ENCODE data around the gene ZNF581.

ZNF581 gene

GRCh38 chr19:55680339-55681130 lies 37.1 kb downstream of the ZNF581 start:
- no peak for DNase-seq (ENCODE audit: low read depth)

GRCh38 chr19:55681131-55682092 lies 38.0 kb downstream of the ZNF581 start:
- no peak for DNase-seq (ENCODE audit: low read depth)

- DNase-seq (ENCODE audit: low read depth): no peak
Measured at GRCh38 chr19:55683449-55684261, 40.2 kb downstream of the ZNF581 start.

- DNase-seq (ENCODE audit: low read depth): no peak
Measured at GRCh38 chr19:55684946-55685681, 41.7 kb downstream of the ZNF581 start.

GRCh38 chr19:55685776-55686175 lies 42.3 kb downstream of the ZNF581 start:
- no peak for DNase-seq (ENCODE audit: low read depth)

GRCh38 chr19:55686311-55687050 lies 43.0 kb downstream of the ZNF581 start:
- no peak for DNase-seq (ENCODE audit: low read depth)

GRCh38 chr19:55687281-55688201 lies 44.1 kb downstream of the ZNF581 start:
- DNase-seq (ENCODE audit: low read depth): no peak

- DNase-seq (ENCODE audit: low read depth): no peak
Measured at GRCh38 chr19:55688422-55689218, 45.2 kb downstream of the ZNF581 start.

GRCh38 chr19:55689411-55690108 lies 46.1 kb downstream of the ZNF581 start:
- DNase-seq (ENCODE audit: low read depth): no peak

- DNase-seq (ENCODE audit: low read depth): no peak
Measured at GRCh38 chr19:55690109-55690768, 46.8 kb downstream of the ZNF581 start.

GRCh38 chr19:55690769-55691545 lies 47.5 kb downstream of the ZNF581 start:
- DNase-seq (ENCODE audit: low read depth): no peak

GRCh38 chr19:55691561-55692481 lies 48.4 kb downstream of the ZNF581 start:
- no peak for DNase-seq (ENCODE audit: low read depth)

- DNase-seq (ENCODE audit: low read depth): no peak
Measured at GRCh38 chr19:55692681-55693081, 49.2 kb downstream of the ZNF581 start.

GRCh38 chr19:55693336-55693974 lies 50.0 kb downstream of the ZNF581 start:
- no peak for DNase-seq (ENCODE audit: low read depth)

GRCh38 chr19:55694241-55694655 lies 50.8 kb downstream of the ZNF581 start:
- DNase-seq (ENCODE audit: low read depth): no peak
